GM12801 (cell line): Measurements from ENCODE around the gene ZNF484.

Experiments
- CTCF ChIP-seq: IDR thresholded peaks from one replicate; pipeline ENCODE4 v1.5.1; 2011; ENCODE audit warnings: control low read depth; ENCODE audit not compliant: insufficient read length; ENCODE audit errors: extremely low read depth

The ZNF484 gene

GRCh38 chr9:92877531-92878430 lies at the start of gene ZNF484:
Gene ZNF484 (minus strand): TSS chr9:92878038. CDS start chr9:92875029, 3,009 bp downstream.
- no peak for TF ChIP-seq CTCF

- TF ChIP-seq CTCF = no peak
These were observed 42.6 kb upstream of the ZNF484 start for GRCh38 chr9:92920437-92920836.

GRCh38 chr9:92917176-92917800 lies 39.5 kb upstream of the ZNF484 start:
- TF ChIP-seq CTCF = no peak

- no peak for TF ChIP-seq CTCF
These were observed 34.0 kb upstream of the ZNF484 start for GRCh38 chr9:92911511-92912475.

GRCh38 chr9:92897323-92897722 lies 19.5 kb upstream of the ZNF484 start:
- TF ChIP-seq CTCF = no peak

- TF ChIP-seq CTCF = no peak
These were observed 18.1 kb upstream of the ZNF484 start for GRCh38 chr9:92895812-92896436.
